ENCODE measurements around the gene FGD5.

The FGD5 gene

DNA sequence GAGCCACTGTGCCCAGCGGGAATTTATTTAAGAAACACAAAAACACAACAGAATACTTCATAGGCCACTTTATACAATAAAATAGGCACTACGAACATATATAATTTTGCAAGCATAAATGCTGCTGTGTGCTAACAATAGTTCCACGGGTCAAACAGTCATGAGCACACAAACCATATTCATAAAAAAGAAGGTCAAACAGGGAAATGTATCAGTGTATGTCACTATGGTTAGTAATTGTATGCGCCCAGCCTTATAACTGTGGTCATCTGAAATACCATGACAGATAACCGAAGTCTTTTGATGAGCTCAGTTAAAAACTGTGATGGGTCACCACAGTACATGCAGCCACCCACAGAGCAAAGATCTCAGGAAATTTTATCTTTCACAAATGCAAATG lies 90.5 kb downstream of the FGD5 start:
- no peak for DNase-seq

DNA sequence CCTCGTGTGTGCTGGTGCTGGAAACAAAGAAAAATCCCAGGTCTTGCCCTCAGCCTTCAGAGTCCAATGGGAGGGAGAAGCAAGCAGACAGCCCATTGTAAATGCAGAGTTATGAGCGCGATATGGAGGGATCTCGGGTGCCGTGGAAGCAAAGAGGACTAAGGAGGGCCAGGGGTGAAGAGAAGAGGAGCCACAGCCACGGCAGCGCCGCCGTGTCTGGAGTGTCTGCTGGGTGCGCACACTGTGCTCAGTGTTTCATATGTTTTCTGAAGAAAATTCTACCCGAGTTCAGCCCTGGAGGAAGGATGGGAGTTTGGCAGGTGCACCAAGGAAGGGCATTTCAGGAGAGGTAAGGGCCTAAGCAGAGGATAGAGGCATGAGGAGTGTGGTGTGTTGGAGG lies 92.9 kb downstream of the FGD5 start:
- no peak for DNase-seq

DNA sequence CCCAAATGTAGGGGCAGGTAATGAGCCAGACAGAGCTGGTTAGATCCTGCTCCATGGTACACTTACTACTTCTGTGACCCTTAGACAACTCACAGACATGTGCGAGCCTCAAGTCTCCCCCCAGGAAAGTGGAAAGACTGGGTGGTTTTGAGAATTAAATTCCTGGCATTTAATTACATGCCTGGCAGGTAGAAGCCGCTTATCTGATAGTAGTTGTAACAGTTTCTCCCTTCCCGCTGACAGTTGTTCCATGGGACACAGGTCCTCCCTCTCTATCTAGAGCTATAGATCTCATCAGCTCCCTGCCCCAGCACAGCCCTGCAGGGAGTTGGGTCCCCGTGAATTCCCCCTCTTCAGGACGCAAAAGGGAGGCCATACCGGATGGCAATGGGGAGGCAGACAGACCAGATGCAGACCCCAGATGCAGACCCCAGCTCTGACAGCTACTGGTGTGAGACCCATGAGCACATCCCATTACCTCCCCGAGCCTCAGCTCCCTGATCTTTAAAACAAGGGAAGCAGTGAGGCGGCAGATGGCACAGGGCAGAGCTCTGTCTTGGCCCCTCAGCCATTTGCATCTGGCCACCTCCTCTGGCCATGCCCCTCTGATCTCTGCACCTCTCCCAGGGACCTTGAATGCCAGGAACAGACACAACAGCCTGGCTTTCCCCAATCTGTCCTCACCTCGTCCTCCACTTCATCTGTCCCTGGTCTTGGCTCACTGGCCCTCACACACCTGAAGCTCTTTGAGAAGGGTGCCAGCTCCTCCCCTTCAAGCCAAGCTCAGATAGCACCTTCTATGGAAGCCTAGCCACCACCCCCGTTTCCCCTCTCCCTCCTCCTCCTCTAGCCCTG lies 94.5 kb downstream of the FGD5 start:
- DNase-seq: no peak

DNA sequence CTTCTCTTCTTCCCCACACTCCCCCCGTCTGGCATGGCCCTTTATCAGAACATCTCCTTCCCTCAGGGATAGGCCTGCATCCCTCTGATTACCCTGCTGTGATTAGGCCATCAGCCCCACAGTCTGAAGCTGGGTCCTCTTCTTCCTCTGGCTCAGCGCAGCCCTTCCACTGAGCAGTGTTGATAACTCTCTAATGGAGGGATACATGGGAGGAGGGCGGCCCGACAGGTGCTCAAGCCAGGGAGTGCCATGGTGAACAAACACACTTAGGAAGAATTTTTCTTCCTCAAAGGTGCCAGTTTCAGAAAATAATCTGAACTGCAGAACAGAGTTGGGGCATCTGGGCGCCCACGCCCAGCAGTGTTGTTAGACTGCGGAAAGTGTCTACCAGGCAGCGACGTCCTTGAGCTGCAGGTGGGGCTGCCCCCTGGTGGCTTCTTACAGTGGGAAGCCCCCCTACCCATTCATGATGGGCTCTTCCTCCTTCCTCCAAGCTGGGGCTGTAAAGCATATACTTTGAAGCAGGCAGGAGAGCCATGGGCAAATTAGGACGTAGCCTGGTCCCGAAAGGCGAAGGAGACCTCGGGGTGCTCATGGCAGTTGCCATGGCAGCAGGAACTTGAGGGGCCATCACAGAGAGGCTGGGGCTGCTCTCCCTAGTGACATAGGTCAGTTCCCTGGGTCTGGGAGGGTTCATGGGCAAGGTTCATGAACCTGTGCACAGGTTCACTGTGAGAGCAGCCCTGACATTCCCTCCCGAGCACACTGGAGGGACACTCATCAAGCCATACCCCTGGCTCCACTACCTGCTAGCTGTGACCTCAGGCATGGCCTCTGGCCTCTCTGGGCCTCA lies 95.4 kb downstream of the FGD5 start:
- no peak for DNase-seq

DNA sequence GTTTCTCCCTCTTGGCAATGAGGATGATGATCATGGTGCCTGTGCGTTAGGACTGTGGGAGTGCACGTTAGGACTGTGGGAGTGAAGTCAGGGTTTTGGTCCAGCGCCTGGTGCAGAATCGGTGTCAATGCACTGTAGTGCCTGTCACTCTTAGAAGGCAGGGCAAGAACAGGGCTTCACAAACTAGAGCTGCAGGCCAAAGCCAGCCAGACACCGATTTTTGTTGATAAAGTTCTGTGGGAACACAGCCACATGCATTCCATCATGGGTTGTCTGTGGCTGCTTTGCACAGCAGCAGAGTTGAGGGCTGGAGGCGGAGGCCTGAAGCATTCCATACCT lies 96.0 kb downstream of the FGD5 start:
- DNase-seq: no peak

DNA sequence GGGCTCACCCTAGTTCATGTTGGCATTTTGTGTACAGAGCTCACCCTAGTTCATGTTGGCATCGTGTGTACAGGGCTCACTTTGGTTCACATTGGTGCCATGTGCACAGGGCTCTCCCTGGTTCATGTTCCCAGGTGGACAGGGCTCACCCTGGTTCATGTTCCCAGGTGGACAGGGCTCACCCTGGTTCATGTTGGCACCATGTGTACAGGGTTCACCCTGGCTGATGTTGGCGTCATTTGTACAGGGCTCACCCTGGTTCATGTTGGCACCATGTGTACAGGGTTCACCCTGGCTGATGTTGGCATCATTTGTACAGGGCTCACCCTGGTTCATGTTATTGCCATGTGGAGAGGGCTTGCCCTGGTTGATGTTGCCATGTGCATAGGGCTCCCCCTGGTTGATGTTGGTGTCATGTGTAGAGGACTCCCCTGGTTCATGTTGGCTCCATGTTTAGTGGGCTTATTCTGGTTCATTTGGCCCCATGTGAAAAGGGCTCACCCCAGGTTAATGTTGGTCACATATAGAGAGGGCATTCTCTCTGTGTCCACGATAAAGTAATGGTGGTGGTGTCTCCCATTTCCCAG lies 97.0 kb downstream of the FGD5 start:
- no peak for DNase-seq

DNA sequence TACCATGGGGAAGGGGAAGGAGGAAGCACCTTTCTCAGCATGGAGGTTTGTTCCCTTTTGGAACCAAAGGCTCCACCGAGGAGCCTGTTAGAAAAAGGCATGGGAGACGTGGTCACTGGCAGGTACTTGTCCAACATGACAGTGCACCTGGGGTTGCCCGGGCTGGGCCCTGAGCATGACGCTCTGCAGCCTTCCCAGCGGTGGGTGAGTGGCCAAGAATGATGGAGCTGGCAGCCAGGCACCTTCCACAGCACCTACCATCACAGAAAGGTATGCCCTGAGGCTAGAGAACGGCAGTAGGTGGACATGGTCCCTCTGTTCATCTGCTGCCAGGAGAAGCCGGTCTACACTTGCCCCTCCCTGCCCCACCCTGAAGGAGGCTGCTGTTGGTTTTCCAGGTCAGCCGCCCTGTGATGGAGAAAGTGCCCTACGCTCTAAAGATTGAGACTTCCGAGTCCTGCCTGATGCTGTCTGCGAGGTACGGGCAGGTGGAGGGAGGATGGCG lies 99.6 kb downstream of the FGD5 start:
- no peak for DNase-seq

DNA sequence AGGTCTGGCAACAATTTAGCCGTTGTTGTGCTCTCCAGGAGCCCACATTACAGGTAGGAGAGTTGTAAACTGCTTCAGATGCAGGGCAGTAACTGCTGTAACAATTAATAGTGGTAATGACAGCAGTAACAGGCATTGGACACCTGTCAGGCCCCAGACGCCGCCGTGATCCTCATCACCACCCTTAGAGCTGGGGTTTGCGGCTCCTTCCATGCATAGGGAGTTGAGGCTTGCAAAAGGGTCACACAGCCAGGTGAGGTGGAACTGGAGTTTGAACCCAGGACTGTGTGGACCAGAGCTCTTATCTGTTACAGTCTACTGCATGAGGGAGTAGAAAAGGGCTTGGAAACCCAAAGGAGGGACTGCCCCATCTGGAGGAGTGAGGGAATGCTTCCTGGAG lies 101.8 kb downstream of the FGD5 start:
- no peak for DNase-seq

DNA sequence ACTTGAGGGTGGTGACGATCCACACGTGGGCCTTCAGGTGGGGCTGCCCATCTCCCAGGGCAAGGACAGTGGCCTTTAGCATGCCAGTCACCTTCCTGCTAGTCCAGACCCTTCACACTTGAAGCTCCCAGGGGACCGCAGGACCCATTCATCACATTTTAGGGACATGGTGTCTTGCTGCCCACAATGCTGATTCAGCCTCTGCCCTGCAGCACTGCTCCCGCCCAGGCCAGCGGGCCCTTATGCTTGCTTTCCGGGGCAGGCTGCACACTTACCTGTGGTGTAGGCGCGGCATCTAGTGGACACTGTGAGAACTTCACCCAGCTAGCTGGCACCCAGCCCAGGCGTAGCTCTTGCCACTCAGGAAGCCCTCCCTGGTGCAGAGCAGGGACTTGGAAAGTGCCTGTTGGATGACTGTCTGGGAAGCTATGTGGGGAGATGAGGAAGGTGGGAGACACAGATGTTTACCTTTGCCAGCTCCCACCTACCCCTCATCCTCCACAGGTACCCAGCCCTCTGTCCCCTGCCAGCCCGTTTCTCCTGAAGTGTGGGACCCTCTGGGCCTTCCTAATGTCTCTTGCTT lies 102.4 kb downstream of the FGD5 start:
- peak in 1 of 2 experiments; percentile 45 for DNase-seq

DNA sequence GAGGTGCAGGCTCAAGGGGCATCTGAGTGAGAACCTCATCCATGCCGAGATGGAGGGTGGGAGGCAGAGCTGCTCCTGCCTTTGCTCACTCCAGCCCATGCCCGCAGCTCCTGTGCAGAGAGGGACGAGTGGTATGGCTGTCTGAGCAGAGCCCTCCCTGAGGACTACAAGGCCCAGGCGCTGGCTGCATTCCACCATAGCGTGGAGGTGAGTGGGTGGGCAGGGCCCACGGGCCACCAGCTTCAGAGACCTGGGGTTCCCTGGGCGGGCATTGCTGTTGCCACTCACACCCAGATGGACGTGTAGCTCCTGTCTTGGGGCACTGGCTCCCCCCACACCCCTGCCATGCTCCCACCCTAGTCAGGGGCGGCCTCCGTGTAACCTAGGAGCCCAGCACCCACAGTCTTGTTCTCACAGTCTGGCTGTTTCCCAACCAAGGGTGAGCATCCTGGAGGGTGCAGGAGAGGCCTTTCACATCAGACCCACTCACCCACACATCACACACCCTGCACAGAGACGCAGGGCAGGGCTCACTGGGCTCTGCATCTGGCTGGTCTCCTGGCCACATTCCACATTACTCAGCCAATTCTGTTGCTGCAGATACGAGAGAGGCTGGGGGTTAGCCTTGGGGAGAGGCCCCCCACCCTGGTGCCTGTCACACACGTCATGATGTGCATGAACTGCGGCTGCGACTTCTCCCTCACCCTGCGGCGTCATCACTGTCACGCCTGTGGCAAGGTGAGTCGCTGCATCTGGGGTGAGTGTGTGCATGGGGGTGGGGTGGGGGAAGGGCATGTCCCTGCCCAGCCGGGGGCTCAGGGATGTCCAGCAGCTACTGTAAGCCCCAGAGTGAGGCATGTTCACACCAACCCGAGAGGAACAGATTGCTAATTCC lies 103.3 kb downstream of the FGD5 start:
- DNase-seq: no peak

DNA sequence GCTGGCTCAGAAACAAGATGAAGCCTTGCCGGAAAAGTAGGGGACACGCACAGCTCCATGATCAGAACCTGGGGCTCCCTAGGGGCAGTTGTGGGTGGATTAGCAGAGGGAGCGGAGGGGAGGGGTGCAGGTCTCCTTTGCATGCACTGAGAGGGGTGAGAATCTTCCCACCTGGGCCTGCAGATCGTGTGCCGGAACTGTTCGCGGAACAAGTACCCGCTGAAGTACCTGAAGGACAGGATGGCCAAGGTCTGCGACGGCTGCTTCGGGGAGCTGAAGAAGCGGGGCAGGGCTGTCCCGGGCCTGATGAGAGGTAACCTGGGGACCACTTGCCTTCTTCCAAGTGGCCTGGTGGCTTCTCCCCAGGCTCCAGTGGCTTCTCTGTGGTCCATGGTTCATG lies 104.1 kb downstream of the FGD5 start:
- no peak for DNase-seq

DNA sequence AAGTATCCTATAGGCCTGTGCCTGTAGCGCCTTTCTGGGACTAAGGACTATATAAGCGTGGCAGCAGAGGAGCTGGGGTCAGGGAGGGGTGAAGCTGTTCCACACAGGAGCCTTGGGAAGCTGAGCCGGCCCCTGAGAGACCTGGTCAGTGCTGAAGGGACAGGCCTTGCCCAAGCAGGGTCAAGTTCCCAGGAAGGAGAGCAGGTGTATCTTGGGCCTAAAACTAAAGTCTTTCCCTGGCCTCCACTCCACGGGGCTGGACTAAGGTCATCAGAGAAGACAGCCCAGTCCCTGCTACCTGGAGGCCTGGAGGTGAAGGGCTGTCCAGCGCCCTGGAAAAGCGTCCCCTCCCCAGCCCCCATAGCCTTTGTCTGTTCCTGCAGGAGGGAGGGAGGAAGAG lies 104.7 kb downstream of the FGD5 start:
- no peak for DNase-seq

DNA sequence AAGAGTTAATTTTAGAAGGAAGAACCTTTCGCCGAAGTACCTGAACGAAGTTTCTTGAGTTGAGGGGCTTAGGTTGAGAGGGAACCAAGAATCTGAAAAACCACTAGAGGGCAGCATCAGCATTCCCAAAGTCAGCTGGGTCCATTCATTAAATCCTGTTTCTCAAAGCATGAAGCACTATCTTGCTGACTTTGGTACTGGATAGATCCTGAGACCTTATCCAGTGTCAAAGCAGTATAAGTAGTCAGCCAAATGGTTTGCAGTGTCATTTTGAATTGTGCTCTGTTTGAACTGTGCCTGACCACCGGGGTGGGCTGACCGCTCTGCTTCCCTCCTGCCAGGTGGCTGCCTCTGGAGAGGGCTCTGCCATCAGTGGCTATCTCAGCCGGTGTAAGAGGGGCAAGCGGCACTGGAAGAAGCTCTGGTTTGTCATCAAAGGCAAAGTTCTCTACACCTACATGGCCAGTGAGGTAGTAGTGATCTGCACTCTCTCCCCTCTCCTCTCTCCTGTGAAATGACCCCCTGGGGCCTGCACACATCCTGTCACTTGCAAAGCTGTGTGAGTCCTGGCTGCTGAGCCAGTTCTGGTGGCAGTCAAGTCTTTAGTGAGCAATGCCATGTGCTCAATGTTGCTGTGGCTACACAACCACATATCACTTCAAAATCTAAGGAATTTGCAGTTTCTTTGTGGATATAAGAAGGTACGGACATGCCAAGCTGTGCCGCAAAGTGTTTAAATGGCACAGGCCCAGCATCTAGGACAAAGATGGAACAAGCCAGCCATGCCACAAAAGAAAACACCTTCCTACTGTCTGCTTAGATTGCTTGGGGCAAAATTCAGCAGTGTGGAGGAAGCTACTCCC lies 107.2 kb downstream of the FGD5 start:
- DNase-seq: no peak

DNA sequence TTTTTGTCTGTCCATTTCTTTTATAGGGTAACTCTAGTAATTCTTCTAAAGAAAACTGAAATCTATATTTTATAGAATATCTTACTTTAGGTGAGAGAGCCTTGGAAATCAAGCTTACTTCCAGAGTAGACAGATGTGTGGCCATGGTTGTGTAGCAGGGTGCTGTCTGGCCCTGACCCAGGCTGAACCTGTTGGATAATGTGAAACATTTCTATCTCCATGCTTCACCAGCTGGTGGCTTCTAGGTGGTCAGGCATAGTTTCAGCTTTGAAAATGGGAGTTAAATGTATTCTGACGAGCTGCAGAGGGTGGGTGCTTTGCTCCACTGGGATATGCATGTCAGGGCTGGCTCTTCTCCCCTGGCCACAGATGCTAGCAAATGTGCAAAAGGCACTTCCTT lies 107.8 kb downstream of the FGD5 start:
- no peak for DNase-seq

DNA sequence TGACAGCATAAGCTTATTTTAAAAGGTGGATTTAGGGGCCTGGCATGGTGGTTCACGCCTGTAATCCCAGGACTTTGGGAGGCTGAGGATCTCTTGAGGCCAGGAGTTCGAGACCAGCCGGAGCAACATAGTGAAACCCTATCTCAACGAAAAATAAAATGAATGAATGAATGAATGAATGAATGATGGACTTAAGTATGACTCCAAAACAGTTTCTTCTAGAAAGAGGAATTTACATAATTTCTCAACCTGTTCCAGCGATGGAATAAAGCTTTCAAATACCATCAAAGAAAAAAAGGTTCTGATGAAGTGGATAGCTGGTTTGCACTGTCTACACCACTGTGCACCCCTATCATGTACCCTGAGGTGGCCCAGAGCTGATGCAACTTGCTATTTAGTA lies 108.5 kb downstream of the FGD5 start:
- no peak for DNase-seq

DNA sequence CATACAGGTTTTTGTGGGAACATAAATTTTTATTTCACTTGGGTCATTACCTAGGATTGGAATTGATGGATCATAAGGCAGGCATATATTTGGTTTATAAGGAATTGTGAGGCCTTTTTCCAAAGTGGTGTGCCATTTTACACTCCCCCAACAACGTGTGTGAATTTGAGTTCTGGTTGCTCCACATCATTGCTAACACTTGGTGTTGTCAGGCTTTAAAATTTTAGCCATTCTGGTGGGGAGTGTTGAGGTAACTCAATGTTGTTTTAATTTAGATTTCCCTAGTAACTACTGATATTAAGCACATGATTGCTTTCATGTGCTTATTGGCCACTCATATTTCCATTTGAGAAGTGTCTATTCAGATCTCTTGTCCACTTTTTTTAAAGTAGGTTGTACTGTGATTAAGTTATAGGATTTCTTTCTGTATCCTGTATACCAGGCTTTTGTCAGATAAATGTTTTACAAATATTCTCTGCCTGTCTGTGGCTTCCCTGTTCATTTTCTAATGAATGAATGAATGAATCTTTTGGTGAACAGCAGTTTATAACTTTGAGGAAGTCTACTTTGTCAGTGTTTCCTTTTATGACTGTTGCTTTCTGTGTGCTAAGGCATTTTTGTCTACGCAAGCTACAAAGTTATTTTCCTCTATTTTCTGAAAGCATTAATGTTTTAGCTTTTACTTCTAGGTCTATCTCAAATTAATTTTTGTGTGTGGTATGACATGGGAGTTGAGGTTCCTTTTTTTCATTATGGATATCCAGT lies 110.7 kb downstream of the FGD5 start:
- no peak for DNase-seq

DNA sequence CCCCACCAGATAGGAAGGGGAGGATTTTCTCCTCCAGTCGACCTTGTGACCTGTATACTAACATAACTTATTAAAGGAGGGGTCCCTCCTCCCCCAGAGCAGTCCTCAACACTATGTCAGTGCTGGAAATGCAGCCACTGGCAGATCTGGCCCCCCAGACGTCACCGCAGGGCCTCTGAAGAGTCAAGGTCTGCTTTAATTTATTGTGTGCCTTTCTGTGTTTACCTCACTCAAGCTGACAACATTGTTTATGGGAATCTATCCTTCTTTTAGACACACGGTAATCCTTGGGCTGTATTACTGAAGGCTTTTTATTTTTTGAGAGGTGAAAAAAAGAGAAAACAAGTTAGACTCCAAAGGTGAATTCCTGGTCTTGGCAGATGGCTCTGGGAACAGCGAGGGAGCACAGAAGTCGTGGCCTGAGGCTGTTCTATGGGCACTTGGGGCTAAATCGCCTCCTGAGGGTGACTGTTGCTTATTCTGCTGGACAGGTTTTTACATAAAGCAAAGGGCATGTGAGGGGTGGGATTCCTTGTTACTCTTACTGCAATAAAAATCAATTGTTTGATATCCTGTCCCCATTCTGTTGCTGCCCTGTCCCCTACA lies 115.2 kb downstream of the FGD5 start:
- DNase-seq: no peak

DNA sequence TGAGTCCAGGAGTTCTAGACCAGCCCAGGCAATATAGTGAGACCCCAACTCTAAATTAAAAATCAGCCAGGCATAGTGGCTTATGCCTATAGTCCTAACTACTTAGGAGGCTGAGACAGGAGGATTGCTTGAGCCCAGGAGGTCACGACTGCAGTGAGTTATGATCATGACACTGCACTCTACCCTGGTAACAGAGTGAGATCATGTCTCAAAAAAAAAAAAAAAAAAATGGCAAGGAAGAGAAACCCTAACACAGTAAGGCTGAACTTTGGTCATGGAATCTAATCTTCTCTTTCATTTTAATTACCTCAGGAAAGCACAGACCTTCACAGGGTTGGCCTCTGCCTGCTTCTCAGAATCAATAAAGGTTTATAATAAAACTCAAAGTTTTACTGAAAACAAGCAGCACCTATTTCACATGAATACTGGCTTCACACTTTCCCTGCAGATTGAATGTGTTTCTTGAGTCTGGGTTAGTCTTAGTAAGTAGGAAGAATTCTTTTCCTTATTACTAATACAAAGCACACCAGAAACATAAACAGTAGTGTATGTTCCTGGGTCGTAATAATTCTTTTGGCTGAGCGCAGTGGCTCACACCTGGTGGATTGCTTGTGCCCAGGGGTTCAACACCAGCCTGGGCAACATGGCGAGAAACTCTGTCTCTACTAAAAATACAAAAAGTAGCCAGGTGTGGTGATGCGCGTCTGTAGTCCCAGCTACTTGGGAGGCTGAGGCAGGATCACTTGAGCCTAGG lies 117.0 kb downstream of the FGD5 start:
- DNase-seq: no peak

DNA sequence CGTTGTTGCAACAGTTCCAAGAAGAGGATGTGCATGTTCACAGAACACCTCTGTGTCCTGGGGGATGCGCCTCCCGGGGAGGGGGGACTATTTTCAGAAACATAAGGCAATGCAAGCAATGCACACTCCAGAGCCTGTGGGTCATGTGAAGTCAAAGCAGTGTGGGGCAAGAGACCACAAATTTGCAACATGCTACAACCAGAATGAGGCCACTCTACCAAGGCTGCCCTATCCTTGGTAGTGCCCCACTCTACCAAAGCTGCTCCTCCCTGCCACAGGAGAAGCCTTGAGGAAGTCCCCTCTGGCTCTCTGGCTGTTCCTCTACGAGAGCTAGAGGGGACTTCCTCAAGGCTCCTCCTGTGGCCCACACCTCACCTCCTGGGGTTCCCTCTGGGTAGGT lies 120.2 kb downstream of the FGD5 start:
- no peak for DNase-seq

All from cerebellar nuclear complex (tissue), 1 donor.